ENCODE measurements around the gene TMBIM1. TPM values are rescaled to one million over a fixed set of nuclear protein-coding genes. Genes with fewer than 3 reads are reported as not detected.

The TMBIM1 gene
- polyA plus RNA-seq, 1 of the 3 experiments (the other 2 are of a cell fraction): 7.8 TPM

GRCh38 chr2:218307415-218308090 lies 15.2 kb upstream of the TMBIM1 start:
- WGBS (ENCODE audit: low lambda C conversion rate): 79% methylated on average over 6 of the region's 6 CpGs
- H3K27ac ChIP-seq (ENCODE audit: low read depth in 2 of 2, low read length in 1 of 2): no peak overlapping the region
- no peaks in the 10 kb centered on the region for H3F3A ChIP-seq (replicated peaks; ENCODE audit: insufficient read depth)
- no peaks in the 10 kb centered on the region for H3K79me2 ChIP-seq (ENCODE audit: insufficient read depth)
- H3K27me3 ChIP-seq (ENCODE audit: insufficient read depth): no peaks in the 10 kb centered on the region
- H3K4me3 ChIP-seq (ENCODE audit: low read depth in 2 of 2, low read length in 1 of 2): no peak overlapping the region
- ChIA-PET POLR2A (no interaction called here), CTCF (interaction anchor here (1.1 to 1.6 kb wide), 3 partner anchors 9 to 89 kb away, joined by 3 to 5 read pairs (median 4); partner anchors contain the start of gene CATIP)
- no peaks in the 10 kb centered on the region for H3K36me3 ChIP-seq (replicated peaks in 1 of 2; ENCODE audit: control insufficient read depth in 1 of 2, insufficient read depth in 2 of 2, low read length in 1 of 2)
- no peak for DNase-seq
- H3K9ac ChIP-seq: no peak overlapping the region
- H4K20me1 ChIP-seq (ENCODE audit: insufficient read depth): no peaks in the 10 kb centered on the region
- H3K4me1 ChIP-seq (ENCODE audit: control insufficient read depth in 1 of 2, insufficient read depth in 2 of 2, low read depth in 1 of 2, low read length in 1 of 2): no peaks in the 10 kb centered on the region
- H3K9me3 ChIP-seq: no peaks in the 10 kb centered on the region
- H2AFZ ChIP-seq (ENCODE audit: low read depth): no peak overlapping the region
- no peaks in the 10 kb centered on the region for H3K9me2 ChIP-seq
- no peak overlapping the region for H3K4me2 ChIP-seq
- TF ChIP-seq RFX5 (IDR thresholded peaks at IDR 0.05; ENCODE audit: low read length) (no peak), MEF2A (IDR thresholded peaks at IDR 0.05; ENCODE audit: borderline replicate concordance, low read depth) (no peak), EP300 (IDR thresholded peaks at IDR 0.05; ENCODE audit: borderline replicate concordance in 1 of 2, low read depth in 1 of 2, low read length in 1 of 2) (no peak), RCOR1 (IDR thresholded peaks at IDR 0.05; ENCODE audit: low read length) (no peak), ZBTB33 (IDR thresholded peaks at IDR 0.05; ENCODE audit: borderline replicate concordance, low read depth) (no peak)

- Histone ChIP-seq H2AFZ (ENCODE audit: low read depth) (no peak overlapping the region), H3K4me1 (ENCODE audit: control insufficient read depth in 1 of 2, insufficient read depth in 2 of 2, low read depth in 1 of 2, low read length in 1 of 2) (no peaks in the 10 kb centered on the region), H3K9me3 (no peaks in the 10 kb centered on the region), H3K4me3 (ENCODE audit: low read depth in 2 of 2, low read length in 1 of 2) (no peak overlapping the region), H3K27ac (ENCODE audit: low read depth in 2 of 2, low read length in 1 of 2) (no peak overlapping the region), H3F3A (replicated peaks; ENCODE audit: insufficient read depth) (no peaks in the 10 kb centered on the region), H4K20me1 (ENCODE audit: insufficient read depth) (no peaks in the 10 kb centered on the region), H3K9me2 (no peaks in the 10 kb centered on the region), H3K27me3 (ENCODE audit: insufficient read depth) (no peaks in the 10 kb centered on the region), H3K4me2 (no peak overlapping the region), H3K9ac (no peak overlapping the region), H3K36me3 (replicated peaks in 1 of 2; ENCODE audit: control insufficient read depth in 1 of 2, insufficient read depth in 2 of 2, low read length in 1 of 2) (no peaks in the 10 kb centered on the region), H3K79me2 (ENCODE audit: insufficient read depth) (no peaks in the 10 kb centered on the region)
- TF ChIP-seq FOXM1 (IDR thresholded peaks at IDR 0.05; ENCODE audit: low read depth): no peak
- no peak for TF ChIP-seq TEAD4 (IDR thresholded peaks at IDR 0.05; ENCODE audit: borderline replicate concordance, insufficient read depth)
- no peak for TF ChIP-seq ELF1 (IDR thresholded peaks at IDR 0.05)
- no peak for TF ChIP-seq MAX (IDR thresholded peaks at IDR 0.05; ENCODE audit: low read depth)
- no peak for TF ChIP-seq TAF1 (IDR thresholded peaks at IDR 0.05; ENCODE audit: borderline replicate concordance, low read depth, low read length)
- no peak for TF ChIP-seq USF1 (IDR thresholded peaks at IDR 0.05; ENCODE audit: borderline replicate concordance, low read depth)
- no peak for TF ChIP-seq EP300 (IDR thresholded peaks at IDR 0.05; ENCODE audit: borderline replicate concordance in 1 of 2, low read depth in 1 of 2, low read length in 1 of 2)
- TF ChIP-seq PBX3 (IDR thresholded peaks at IDR 0.05): no peak
- TF ChIP-seq SMC3 (IDR thresholded peaks at IDR 0.05; ENCODE audit: low read depth, low read length): no peak
- TF ChIP-seq FOSL2 (IDR thresholded peaks at IDR 0.05; ENCODE audit: borderline replicate concordance, low read depth): no peak
- TF ChIP-seq SIN3A (IDR thresholded peaks at IDR 0.05; ENCODE audit: borderline replicate concordance, low read depth, low read length): no peak
- CTCF ChIA-PET: interaction anchor here (1.4 to 1.6 kb wide), 2 partner anchors 50 to 90 kb away, joined by 4 to 5 read pairs; partner anchors contain the start of gene CATIP
- POLR2A ChIA-PET: no interaction called here
- DNase-seq: no peak
- WGBS (ENCODE audit: low lambda C conversion rate): 80% methylated on average over 9 of the region's 9 CpGs
Observed at GRCh38 chr2:218306184-218306920, 14.0 kb upstream of the TMBIM1 start.
